ENCODE measurements around the gene ARHGAP44. TPM values are rescaled to one million over a fixed set of nuclear protein-coding genes. Genes with fewer than 3 reads are reported as not detected.

The ARHGAP44 gene
- total RNA-seq, 1 donor from 2014 or later = 40.9 TPM

GRCh38 chr17:12994341-12995074 lies 205.2 kb downstream of the ARHGAP44 start:
- DNase-seq (ENCODE audit: low spot score) = no peak

GRCh38 chr17:12995106-12995895 lies 206.0 kb downstream of the ARHGAP44 start:
- DNase-seq (ENCODE audit: low spot score) = no peak

GRCh38 chr17:12995896-12996295 lies 206.6 kb downstream of the ARHGAP44 start:
- DNase-seq (ENCODE audit: low spot score) = no peak

GRCh38 chr17:12996357-12996756 lies 207.1 kb downstream of the ARHGAP44 start:
- no peak for DNase-seq (ENCODE audit: low spot score)

GRCh38 chr17:12996941-12997340 lies 207.6 kb downstream of the ARHGAP44 start:
- DNase-seq (ENCODE audit: low spot score) = no peak

- no peak for DNase-seq (ENCODE audit: low spot score)
Measured at GRCh38 chr17:12998461-12998860, 209.2 kb downstream of the ARHGAP44 start.

- DNase-seq (ENCODE audit: low spot score) = no peak
Measured at GRCh38 chr17:12998874-12999273, 209.6 kb downstream of the ARHGAP44 start.

- DNase-seq (ENCODE audit: low spot score) = no peak
Measured at GRCh38 chr17:13000561-13000960, 211.3 kb downstream of the ARHGAP44 start.

- DNase-seq (ENCODE audit: low spot score) = no peak
Measured at GRCh38 chr17:13001991-13002615, 212.8 kb downstream of the ARHGAP44 start.

- peak; percentile 77 for DNase-seq (ENCODE audit: low spot score)
Measured at GRCh38 chr17:13002761-13003453, 213.6 kb downstream of the ARHGAP44 start.

GRCh38 chr17:13003454-13003851 lies 214.2 kb downstream of the ARHGAP44 start:
- no peak for DNase-seq (ENCODE audit: low spot score)

- no peak for DNase-seq (ENCODE audit: low spot score)
Measured at GRCh38 chr17:13003927-13004326, 214.6 kb downstream of the ARHGAP44 start.

GRCh38 chr17:13004336-13004735 lies 215.0 kb downstream of the ARHGAP44 start:
- no peak for DNase-seq (ENCODE audit: low spot score)

GRCh38 chr17:13005530-13005929 lies 216.2 kb downstream of the ARHGAP44 start:
- DNase-seq (ENCODE audit: low spot score) = no peak

GRCh38 chr17:13008461-13008860 lies 219.2 kb downstream of the ARHGAP44 start:
- DNase-seq (ENCODE audit: low spot score) = no peak

GRCh38 chr17:13010959-13011358 lies 221.7 kb downstream of the ARHGAP44 start:
- DNase-seq (ENCODE audit: low spot score) = no peak

- no peak for DNase-seq (ENCODE audit: low spot score)
Measured at GRCh38 chr17:13014801-13015200, 225.5 kb downstream of the ARHGAP44 start.

- DNase-seq (ENCODE audit: low spot score) = no peak
Measured at GRCh38 chr17:13016881-13017654, 227.8 kb downstream of the ARHGAP44 start.

GRCh38 chr17:13017655-13018459 lies 228.6 kb downstream of the ARHGAP44 start, which contains the start of gene ELAC2:
Gene ELAC2, minus strand, starts transcription at chr17:13018027. Its CDS starts 80 bp downstream, at chr17:13017947.
- peak; percentile 99 for DNase-seq (ENCODE audit: low spot score)

GRCh38 chr17:13024016-13024415 lies 234.7 kb downstream of the ARHGAP44 start:
- DNase-seq (ENCODE audit: low spot score) = no peak

Measured in mucosa of gallbladder (tissue), 1 donor.